Measurements from ENCODE around the gene VDAC2. TPM values are rescaled to one million over a fixed set of nuclear protein-coding genes. Genes with fewer than 3 reads are reported as not detected.

Gene VDAC2
- total RNA-seq, 1 experiment from 2014 or later: 340 TPM

DNA sequence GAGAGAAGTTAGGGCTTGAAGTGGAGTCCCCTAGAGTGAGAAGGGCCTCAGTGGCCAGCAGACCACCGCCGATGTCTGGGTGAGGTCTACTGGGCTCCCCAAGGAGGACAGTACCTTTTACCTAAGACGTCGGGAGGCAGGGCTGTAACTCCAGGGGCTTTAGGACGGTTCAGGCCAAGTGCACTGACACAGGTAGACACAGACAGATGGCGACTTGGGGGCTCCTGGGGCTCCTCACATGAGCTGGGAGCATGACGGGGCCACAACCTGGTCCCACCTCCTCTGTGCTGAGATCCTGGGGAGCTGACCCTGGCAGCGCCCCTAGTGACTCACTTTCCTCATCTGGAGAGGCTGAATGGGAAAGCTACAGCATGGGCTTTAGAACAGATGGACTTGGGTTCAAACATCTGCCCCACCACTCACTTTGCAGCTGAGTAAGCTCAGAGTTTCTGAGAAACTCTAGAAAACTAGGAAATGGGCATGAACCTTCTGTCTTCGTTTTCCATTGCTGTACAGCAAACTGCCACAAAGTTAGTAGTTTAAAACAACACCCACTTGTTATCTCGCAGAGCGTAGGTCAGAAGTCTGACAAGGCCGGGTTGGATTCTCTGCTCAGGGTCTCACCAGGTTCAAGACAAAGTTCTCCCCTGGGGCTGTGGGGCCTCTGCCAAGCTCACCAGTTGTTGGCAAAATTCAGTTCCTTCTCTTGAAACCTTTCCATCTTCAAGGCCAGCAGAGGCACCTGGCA is 29.9 kb downstream of the VDAC2 start:
- CTCF ChIA-PET: interaction anchor here (0.6 to 0.7 kb wide), 2 partner anchors 296 to 661 kb away, joined by 3 to 4 read pairs; no protein-coding TSS in a partner anchor

DNA sequence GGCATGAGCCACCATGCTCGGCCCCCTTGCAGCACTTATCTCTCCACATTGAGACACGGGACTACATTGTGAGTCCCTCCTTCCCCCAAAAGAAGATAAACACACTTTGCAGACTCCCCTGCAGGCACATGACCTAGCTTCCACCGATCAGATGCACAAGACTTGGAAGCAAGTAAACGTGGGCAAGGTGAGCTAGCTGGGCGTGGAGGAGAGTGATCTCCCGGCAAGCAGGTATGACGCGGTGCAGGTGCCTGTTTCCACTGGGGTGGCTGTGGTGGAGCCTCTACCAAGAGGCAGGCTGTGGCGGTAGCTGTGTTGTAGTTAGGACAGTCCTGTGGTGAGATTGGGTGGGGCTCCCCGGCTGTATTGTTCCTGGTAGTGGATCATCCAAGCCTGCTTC is 32.8 kb downstream of the VDAC2 start:
- CTCF ChIA-PET: no interaction called here
- ATAC-seq: no peak
- intact Hi-C loops (cut with micrococcal nuclease; ENCODE audit: unreplicated experiment): no loop called here

More for the DNA sequence above, 29.9 kb downstream of the VDAC2 start:
- H3K27me3 ChIP-seq (ENCODE audit: control insufficient read depth, insufficient read depth, low read length): no peaks in the 10 kb centered on the region
- intact Hi-C loops (cut with micrococcal nuclease; ENCODE audit: unreplicated experiment): no loop called here
- POLR2A ChIA-PET: no interaction called here
- H3K9me3 ChIP-seq (ENCODE audit: control insufficient read depth, insufficient read depth, low read depth, low read length): no peaks in the 10 kb centered on the region
- no peaks in the 10 kb centered on the region for H3K36me3 ChIP-seq (ENCODE audit: control insufficient read depth, insufficient read depth, low read length)
- H3K4me3 ChIP-seq (ENCODE audit: low read depth in 2 of 2, low read length in 2 of 2): no peak overlapping the region
- in situ Hi-C loops (cut with HindIII; ENCODE audit: low pct_unique_long_range_greater_than_20kb, low sequenced_read_pairs): no loop called here
- peaks cover 5% of the 10 kb centered on the region; the same call in 1 of the 2 replicates for H3K4me1 ChIP-seq (ENCODE audit: control insufficient read depth, insufficient read depth, low read length)
- DNase-seq (ENCODE audit: low read depth, low spot score): no peak
- TF ChIP-seq, protein P1, sequence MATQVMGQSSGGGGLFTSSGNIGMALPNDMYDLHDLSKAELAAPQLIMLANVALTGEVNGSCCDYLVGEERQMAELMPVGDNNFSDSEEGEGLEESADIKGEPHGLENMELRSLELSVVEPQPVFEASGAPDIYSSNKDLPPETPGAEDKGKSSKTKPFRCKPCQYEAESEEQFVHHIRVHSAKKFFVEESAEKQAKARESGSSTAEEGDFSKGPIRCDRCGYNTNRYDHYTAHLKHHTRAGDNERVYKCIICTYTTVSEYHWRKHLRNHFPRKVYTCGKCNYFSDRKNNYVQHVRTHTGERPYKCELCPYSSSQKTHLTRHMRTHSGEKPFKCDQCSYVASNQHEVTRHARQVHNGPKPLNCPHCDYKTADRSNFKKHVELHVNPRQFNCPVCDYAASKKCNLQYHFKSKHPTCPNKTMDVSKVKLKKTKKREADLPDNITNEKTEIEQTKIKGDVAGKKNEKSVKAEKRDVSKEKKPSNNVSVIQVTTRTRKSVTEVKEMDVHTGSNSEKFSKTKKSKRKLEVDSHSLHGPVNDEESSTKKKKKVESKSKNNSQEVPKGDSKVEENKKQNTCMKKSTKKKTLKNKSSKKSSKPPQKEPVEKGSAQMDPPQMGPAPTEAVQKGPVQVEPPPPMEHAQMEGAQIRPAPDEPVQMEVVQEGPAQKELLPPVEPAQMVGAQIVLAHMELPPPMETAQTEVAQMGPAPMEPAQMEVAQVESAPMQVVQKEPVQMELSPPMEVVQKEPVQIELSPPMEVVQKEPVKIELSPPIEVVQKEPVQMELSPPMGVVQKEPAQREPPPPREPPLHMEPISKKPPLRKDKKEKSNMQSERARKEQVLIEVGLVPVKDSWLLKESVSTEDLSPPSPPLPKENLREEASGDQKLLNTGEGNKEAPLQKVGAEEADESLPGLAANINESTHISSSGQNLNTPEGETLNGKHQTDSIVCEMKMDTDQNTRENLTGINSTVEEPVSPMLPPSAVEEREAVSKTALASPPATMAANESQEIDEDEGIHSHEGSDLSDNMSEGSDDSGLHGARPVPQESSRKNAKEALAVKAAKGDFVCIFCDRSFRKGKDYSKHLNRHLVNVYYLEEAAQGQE (IDR thresholded peaks at IDR 0.05; ENCODE audit: insufficient read depth in 1 of 2, low read depth in 2 of 2, low read length in 1 of 2): no peak
- TF ChIP-seq, protein P2, sequence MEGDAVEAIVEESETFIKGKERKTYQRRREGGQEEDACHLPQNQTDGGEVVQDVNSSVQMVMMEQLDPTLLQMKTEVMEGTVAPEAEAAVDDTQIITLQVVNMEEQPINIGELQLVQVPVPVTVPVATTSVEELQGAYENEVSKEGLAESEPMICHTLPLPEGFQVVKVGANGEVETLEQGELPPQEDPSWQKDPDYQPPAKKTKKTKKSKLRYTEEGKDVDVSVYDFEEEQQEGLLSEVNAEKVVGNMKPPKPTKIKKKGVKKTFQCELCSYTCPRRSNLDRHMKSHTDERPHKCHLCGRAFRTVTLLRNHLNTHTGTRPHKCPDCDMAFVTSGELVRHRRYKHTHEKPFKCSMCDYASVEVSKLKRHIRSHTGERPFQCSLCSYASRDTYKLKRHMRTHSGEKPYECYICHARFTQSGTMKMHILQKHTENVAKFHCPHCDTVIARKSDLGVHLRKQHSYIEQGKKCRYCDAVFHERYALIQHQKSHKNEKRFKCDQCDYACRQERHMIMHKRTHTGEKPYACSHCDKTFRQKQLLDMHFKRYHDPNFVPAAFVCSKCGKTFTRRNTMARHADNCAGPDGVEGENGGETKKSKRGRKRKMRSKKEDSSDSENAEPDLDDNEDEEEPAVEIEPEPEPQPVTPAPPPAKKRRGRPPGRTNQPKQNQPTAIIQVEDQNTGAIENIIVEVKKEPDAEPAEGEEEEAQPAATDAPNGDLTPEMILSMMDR (IDR thresholded peaks at IDR 0.05): no peak
- TF ChIP-seq TCF7L2 (IDR thresholded peaks at IDR 0.05; ENCODE audit: low read depth, low read length) (no peak), POLR2AphosphoS5 (IDR thresholded peaks at IDR 0.05; ENCODE audit: low read depth, low read length) (no peak), SIN3A (IDR thresholded peaks at IDR 0.05; ENCODE audit: borderline replicate concordance, insufficient read depth, low read depth, low read length) (no peak)
- ATAC-seq: no peak
- BruUV-seq (replicated peaks): no TSS peak
- H3K27ac ChIP-seq (ENCODE audit: low read length): no peak overlapping the region

More for the DNA sequence above, 32.8 kb downstream of the VDAC2 start:
- no TSS peak for BruUV-seq (replicated peaks)
- no peaks in the 10 kb centered on the region; the same call in 1 of the 2 replicates for H3K4me1 ChIP-seq (ENCODE audit: control insufficient read depth, insufficient read depth, low read length)
- H3K27me3 ChIP-seq (ENCODE audit: control insufficient read depth, insufficient read depth, low read length): no peaks in the 10 kb centered on the region
- no peak for DNase-seq (ENCODE audit: low read depth, low spot score)
- no peaks in the 10 kb centered on the region for H3K36me3 ChIP-seq (ENCODE audit: control insufficient read depth, insufficient read depth, low read length)
- POLR2A ChIA-PET: no interaction called here
- H3K9me3 ChIP-seq (ENCODE audit: control insufficient read depth, insufficient read depth, low read depth, low read length): no peaks in the 10 kb centered on the region
- in situ Hi-C loops (cut with HindIII; ENCODE audit: low pct_unique_long_range_greater_than_20kb, low sequenced_read_pairs): no loop called here
- no peak overlapping the region for H3K4me3 ChIP-seq (ENCODE audit: low read depth in 2 of 2, low read length in 2 of 2)
- no peak overlapping the region for H3K27ac ChIP-seq (ENCODE audit: low read length)
- TF ChIP-seq TCF7L2 (IDR thresholded peaks at IDR 0.05; ENCODE audit: low read depth, low read length): no peak
- no peak for TF ChIP-seq SIN3A (IDR thresholded peaks at IDR 0.05; ENCODE audit: borderline replicate concordance, insufficient read depth, low read depth, low read length)
- TF ChIP-seq, protein P2 (IDR thresholded peaks at IDR 0.05): no peak
- TF ChIP-seq, protein P1 (IDR thresholded peaks at IDR 0.05; ENCODE audit: insufficient read depth in 1 of 2, low read depth in 2 of 2, low read length in 1 of 2): no peak
- TF ChIP-seq POLR2AphosphoS5 (IDR thresholded peaks at IDR 0.05; ENCODE audit: low read depth, low read length): no peak
